IMR-90 (cell line): Measurements from ENCODE around the gene CHRNA5. TPM values are rescaled to one million over a fixed set of nuclear protein-coding genes. Genes with fewer than 3 reads are reported as not detected.

Experiments used
- ATAC-seq: fragments of 200-7000 bp; cut with Tn5 transposase; 2 replicates; pipeline ENCODE4 v1.9.1; 2020; ENCODE audit warnings: low read depth, mild to moderate bottlenecking, moderate library complexity
- BruUV-seq: library from RNA; stranded (reverse); fragments of 400-500 nt; replicated peaks from 2 replicates; lab custom pipeline; 2021; lab: Mats Ljungman, UMichigan
- CTCF ChIA-PET: fragments of 300-600 bp; formaldehyde crosslinking; extraction: SDS; loops from one replicate; lab custom pipeline; 2021; ENCODE audit warnings: antibody characterized with exemption; lab: Yijun Ruan, JAX
- POLR2A ChIA-PET: fragments of 300-600 bp; sonication (Branson Sonifier 250); formaldehyde crosslinking; loops from one replicate; lab custom pipeline; 2022; ENCODE audit warnings: antibody characterized with exemption; ENCODE audit not compliant: unreplicated experiment; lab: Charles Lee
- DNase-seq: peaks from one replicate; pipeline ENCODE4 v3.0.0; 2013
- H2AFZ ChIP-seq: replicated peaks from 2 replicates; pipeline ENCODE3; 2013; ENCODE audit warnings: low read length, mild to moderate bottlenecking; ENCODE audit not compliant: poor library complexity
- H2AK5ac ChIP-seq: 2 replicates; pipeline ENCODE4 v1.6.1; 2013; ENCODE audit warnings: low read depth, low read length, inconsistent platforms
- H2AK9ac ChIP-seq: replicated peaks from 2 replicates; pipeline ENCODE3; 2013; ENCODE audit warnings: mild to moderate bottlenecking, low read depth, low read length, moderate library complexity; ENCODE audit not compliant: poor library complexity
- H2BK120ac ChIP-seq: 2 replicates; pipeline ENCODE4 v1.6.1; 2013; ENCODE audit warnings: low read depth, low read length, inconsistent platforms
- H2BK15ac ChIP-seq: 3 replicates; pipeline ENCODE4 v1.6.1; 2013; ENCODE audit warnings: low read depth, low read length, inconsistent platforms
- H2BK20ac ChIP-seq: 2 replicates; pipeline ENCODE4 v1.6.1; 2013; ENCODE audit warnings: low read depth, mild to moderate bottlenecking, inconsistent platforms, low read length, moderate library complexity
- H2BK5ac ChIP-seq: 2 replicates; pipeline ENCODE4 v1.6.1; 2013; ENCODE audit warnings: mild to moderate bottlenecking, low read depth, low read length, inconsistent platforms; ENCODE audit not compliant: poor library complexity, severe bottlenecking
- H3K14ac ChIP-seq: replicated peaks from 2 replicates; pipeline ENCODE4 v1.6.1; 2013; ENCODE audit warnings: low read depth, low read length, inconsistent platforms
- H3K18ac ChIP-seq: 2 replicates; pipeline ENCODE4 v1.6.1; 2013; ENCODE audit warnings: low read depth, low read length, control low read depth
- H3K23ac ChIP-seq: 2 replicates; pipeline ENCODE4 v1.6.1; 2013; ENCODE audit warnings: low read depth, low read length, inconsistent platforms
- H3K27ac ChIP-seq: 2 replicates; pipeline ENCODE4 v1.5.1; 2013; ENCODE audit warnings: mild to moderate bottlenecking, control low read depth, low read length; ENCODE audit not compliant: insufficient read depth
- H3K27me3 ChIP-seq: 2 replicates; pipeline ENCODE4 v1.6.1; 2013; ENCODE audit warnings: low read length; ENCODE audit not compliant: control insufficient read depth, insufficient read depth
- H3K36me3 ChIP-seq: 2 replicates; pipeline ENCODE4 v1.6.1; 2013; ENCODE audit warnings: low read length, mixed read lengths; ENCODE audit not compliant: control insufficient read depth, insufficient read depth
- H3K4ac ChIP-seq: 2 replicates; pipeline ENCODE4 v1.6.1; 2013; ENCODE audit warnings: low read depth, low read length, inconsistent platforms
- H3K4me1 ChIP-seq: 2 replicates; pipeline ENCODE4 v1.6.1; 2013; ENCODE audit warnings: low read length, mixed read lengths; ENCODE audit not compliant: control insufficient read depth, insufficient read depth
- H3K4me2 ChIP-seq: 2 replicates; pipeline ENCODE4 v1.6.1; 2013; ENCODE audit warnings: low read depth, mild to moderate bottlenecking, control low read depth, low read length, moderate library complexity
- H3K4me3 ChIP-seq: 2 replicates; pipeline ENCODE4 v1.5.1; 2013; ENCODE audit warnings: low read depth, mild to moderate bottlenecking, control low read depth, low read length, moderate library complexity; ENCODE audit not compliant: insufficient read depth
- H3K56ac ChIP-seq: 2 replicates; pipeline ENCODE4 v1.6.1; 2013; ENCODE audit warnings: low read length, inconsistent platforms; ENCODE audit not compliant: insufficient read depth; ENCODE audit errors: extremely low read depth
- H3K79me1 ChIP-seq, 2 experiments: 2 replicates each; pipeline ENCODE4 v1.6.1; 2013; ENCODE audit warnings: low read length in 2 of 2, inconsistent platforms in 1 of 2, low read depth in 1 of 2
- H3K9ac ChIP-seq: 2 replicates; pipeline ENCODE4 v1.6.1; 2013; ENCODE audit warnings: low read depth, low read length, control low read depth
- H3K9me1 ChIP-seq: 2 replicates; pipeline ENCODE4 v1.6.1; 2013; ENCODE audit warnings: low read length, inconsistent platforms; ENCODE audit not compliant: insufficient read depth
- H3K9me3 ChIP-seq: 2 replicates; pipeline ENCODE4 v1.6.1; 2013; ENCODE audit warnings: low read length; ENCODE audit not compliant: control insufficient read depth, insufficient read depth
- H4K20me1 ChIP-seq: 2 replicates; pipeline ENCODE4 v1.6.1; 2013; ENCODE audit warnings: low read length, inconsistent platforms; ENCODE audit not compliant: insufficient read depth
- H4K5ac ChIP-seq: 2 replicates; pipeline ENCODE4 v1.6.1; 2013; ENCODE audit warnings: mild to moderate bottlenecking, low read depth, low read length, control low read depth
- H4K8ac ChIP-seq, 2 experiments: 2 replicates each; pipeline ENCODE4 v1.6.1; 2013; ENCODE audit warnings: low read depth in 2 of 2, low read length in 2 of 2, control low read depth in 1 of 2, inconsistent platforms in 1 of 2
- H4K91ac ChIP-seq: 2 replicates; pipeline ENCODE4 v1.6.1; 2013; ENCODE audit warnings: low read depth, low read length, inconsistent platforms; ENCODE audit not compliant: insufficient read depth
- MAFK ChIP-seq: IDR thresholded peaks from 2 replicates; pipeline ENCODE4 v1.6.1; 2012; ENCODE audit warnings: low read depth, low read length, improper control_type of control experiment
- MAZ ChIP-seq: IDR thresholded peaks from 2 replicates; pipeline ENCODE4 v1.6.1; 2012; ENCODE audit warnings: low read depth, mild to moderate bottlenecking, low read length, improper control_type of control experiment, moderate library complexity, borderline replicate concordance
- RFX5 ChIP-seq: IDR thresholded peaks from 2 replicates; pipeline ENCODE4 v1.8.0; 2012; ENCODE audit warnings: low read depth, mild to moderate bottlenecking, low read length, moderate library complexity
- WGBS, 2 experiments: methylation state at CpG; one replicate each; pipeline versions ENCODE4 v1.1.5 to v1.1.7; 2013; ENCODE audit warnings: missing lambda C conversion rate in 2 of 2; ENCODE audit not compliant: insufficient read length in 1 of 2; ENCODE audit errors: extremely low coverage in 2 of 2; 5-methylcytosine and 5-hydroxymethylcytosine counted together
- dilution Hi-C: fragments of 300-500 bp; cut with HindIII; formaldehyde crosslinking; loops from one replicate; pipeline ENCODE4 v1.14.3; 2018; ENCODE audit warnings: low sequenced_read_pairs; ENCODE audit not compliant: unreplicated experiment
- in situ Hi-C: fragments of 300-500 bp; cut with MboI; formaldehyde crosslinking; loops from 3 replicates; pipeline ENCODE4 v1.14.3; 2019; ENCODE audit warnings: low sequenced_read_pairs, inconsistent platforms, mixed read lengths
- intact Hi-C: fragments of 100-400 bp; cut with micrococcal nuclease; formaldehyde crosslinking; loops from 2 replicates; pipeline ENCODE4 v1.10.0; 2022
- polyA plus RNA-seq, 3 experiments: library from polyadenylated mRNA; depleted of rRNA; stranded (reverse); fragments of >200 nt; gene quantifications; 2 replicates each; pipeline ENCODE4 v1.2.3, GENCODE V29; 2012; ENCODE audit warnings: low replicate concordance in 1 of 3
- total RNA-seq: library from RNA; depleted of rRNA; stranded (reverse); fragments of >200 nt; gene quantifications from 2 replicates; pipeline ENCODE4 v1.2.3, GENCODE V29; 2012

Gene CHRNA5
- total and polyA plus RNA-seq, 2 of the 4 experiments (the other 2 are of a cell fraction) = 0.54 to 0.94 TPM

DNA sequence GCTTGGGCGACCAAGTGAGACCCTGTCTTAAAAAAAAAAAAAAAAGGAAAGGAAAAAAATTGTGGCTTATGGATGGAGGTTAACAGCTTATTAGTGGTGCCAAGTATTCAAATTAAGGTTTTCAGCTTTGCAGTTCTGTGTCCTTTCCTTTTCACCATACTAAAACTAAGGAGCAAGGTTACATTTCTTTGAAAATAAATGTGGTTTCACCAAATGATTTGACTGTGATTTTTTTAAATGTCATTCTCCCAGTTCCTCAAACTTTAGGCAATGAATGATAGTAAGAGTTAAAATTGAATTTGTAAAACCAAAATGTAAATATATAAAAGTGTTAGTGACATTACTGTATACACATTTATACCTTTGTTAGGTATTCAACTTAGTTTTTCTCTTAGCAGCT lies 9.6 kb downstream of the CHRNA5 start:
- no TSS peak for BruUV-seq
- dilution Hi-C loops = no loop called here
- Histone ChIP-seq H3K18ac (no peak overlapping the region), H3K9me3 (no peaks in the 10 kb centered on the region), H2BK5ac (no peak overlapping the region), H2BK20ac (no peak overlapping the region), H2BK120ac (no peak overlapping the region), H3K4me1 (no peaks in the 10 kb centered on the region), H4K20me1 (no peaks in the 10 kb centered on the region), H3K27ac (no peak overlapping the region), H3K4ac (no peak overlapping the region), H3K9me1 (no peaks in the 10 kb centered on the region), H2AFZ (no peak overlapping the region), H3K4me3 (no peak overlapping the region), H4K8ac (no peak overlapping the region), H2AK9ac (no peak overlapping the region), H3K9ac (no peak overlapping the region), H3K56ac (no peak overlapping the region), H3K79me1 (no peaks in the 10 kb centered on the region), H4K5ac (no peak overlapping the region), H3K14ac (no peak overlapping the region), H2AK5ac (no peak overlapping the region), H3K27me3 (0 out of 2 replicates have a peak, but pooled peaks cover 1% of the 10 kb centered on the region), H3K36me3 (no peaks in the 10 kb centered on the region), H3K4me2 (no peak overlapping the region), H2BK15ac (no peak overlapping the region), H4K91ac (no peak overlapping the region), H3K23ac (no peak overlapping the region)
- in situ Hi-C loops = no loop called here
- no peak for ATAC-seq
- CTCF ChIA-PET = no interaction called here
- no peak for TF ChIP-seq RFX5
- no peak for TF ChIP-seq MAZ
- no peak for TF ChIP-seq MAFK
- POLR2A ChIA-PET = no interaction called here
- intact Hi-C loops = no loop called here
- 80% methylated on average over 1 of the region's 1 CpG; no CpG with 5 or more reads in 1 of the 2 experiments for WGBS, 2 experiments
- no peak for DNase-seq
